ENCODE data around the gene CFHR2. TPM values are rescaled to one million over a fixed set of nuclear protein-coding genes. Genes with fewer than 3 reads are reported as not detected.

The CFHR2 gene
- total RNA-seq, 1 experiment from 2014 or later, result not detected

DNA sequence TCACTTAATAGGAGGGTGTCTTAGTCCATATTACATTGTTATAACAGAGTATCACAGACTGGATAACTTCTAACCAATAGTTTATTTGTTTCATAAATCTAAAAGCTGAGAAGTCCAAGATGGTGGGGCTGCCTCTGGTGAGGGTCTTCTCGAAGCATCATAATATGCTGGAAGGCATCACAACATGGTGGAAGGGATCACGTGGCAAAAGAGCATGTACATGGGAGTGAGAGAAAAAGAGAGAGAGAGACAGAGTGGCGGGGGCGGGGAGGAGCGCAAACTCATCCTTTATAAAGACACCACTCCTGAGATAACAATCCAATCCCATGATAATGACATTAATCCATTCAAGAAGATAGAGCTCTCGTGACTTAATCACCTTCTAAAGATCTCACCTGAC is 65.3 kb downstream of the CFHR2 start:
- POLR2A ChIA-PET, result no interaction called here

More for the DNA sequence above, 65.3 kb downstream of the CFHR2 start:
- H3K4me3 ChIP-seq (ENCODE audit: low read depth, low read length), result no peak overlapping the region
- TF ChIP-seq, protein P1, sequence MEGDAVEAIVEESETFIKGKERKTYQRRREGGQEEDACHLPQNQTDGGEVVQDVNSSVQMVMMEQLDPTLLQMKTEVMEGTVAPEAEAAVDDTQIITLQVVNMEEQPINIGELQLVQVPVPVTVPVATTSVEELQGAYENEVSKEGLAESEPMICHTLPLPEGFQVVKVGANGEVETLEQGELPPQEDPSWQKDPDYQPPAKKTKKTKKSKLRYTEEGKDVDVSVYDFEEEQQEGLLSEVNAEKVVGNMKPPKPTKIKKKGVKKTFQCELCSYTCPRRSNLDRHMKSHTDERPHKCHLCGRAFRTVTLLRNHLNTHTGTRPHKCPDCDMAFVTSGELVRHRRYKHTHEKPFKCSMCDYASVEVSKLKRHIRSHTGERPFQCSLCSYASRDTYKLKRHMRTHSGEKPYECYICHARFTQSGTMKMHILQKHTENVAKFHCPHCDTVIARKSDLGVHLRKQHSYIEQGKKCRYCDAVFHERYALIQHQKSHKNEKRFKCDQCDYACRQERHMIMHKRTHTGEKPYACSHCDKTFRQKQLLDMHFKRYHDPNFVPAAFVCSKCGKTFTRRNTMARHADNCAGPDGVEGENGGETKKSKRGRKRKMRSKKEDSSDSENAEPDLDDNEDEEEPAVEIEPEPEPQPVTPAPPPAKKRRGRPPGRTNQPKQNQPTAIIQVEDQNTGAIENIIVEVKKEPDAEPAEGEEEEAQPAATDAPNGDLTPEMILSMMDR (IDR thresholded peaks at IDR 0.05; ENCODE audit: insufficient read depth in 1 of 2, low read depth in 1 of 2, low read length in 1 of 2, severe bottlenecking in 1 of 2, unreplicated experiment in 1 of 2), result no peak
- H3K27me3 ChIP-seq (replicated peaks; ENCODE audit: control insufficient read depth, insufficient read depth, low read length), result no peaks in the 10 kb centered on the region
- H3K27ac Mint-ChIP-seq (ENCODE audit: unreplicated experiment), result no peak overlapping the region
- no peaks in the 10 kb centered on the region for H3K27me3 Mint-ChIP-seq (ENCODE audit: insufficient read depth, unreplicated experiment)
- no peaks in the 10 kb centered on the region for H3K4me1 ChIP-seq
- H3K4me1 Mint-ChIP-seq (ENCODE audit: low read depth, unreplicated experiment), result no peaks in the 10 kb centered on the region
- H3K36me3 ChIP-seq (ENCODE audit: control insufficient read depth, insufficient read depth, low read length), result no peaks in the 10 kb centered on the region
- no peak overlapping the region for H3K4me3 Mint-ChIP-seq (ENCODE audit: unreplicated experiment)
- H3K36me3 Mint-ChIP-seq (ENCODE audit: insufficient read depth, unreplicated experiment), result no peaks in the 10 kb centered on the region
- CTCF ChIA-PET, result no interaction called here
- intact Hi-C loops (cut with micrococcal nuclease; ENCODE audit: unreplicated experiment), result no loop called here
- no peaks in the 10 kb centered on the region for H3K9me3 ChIP-seq
- BruUV-seq (replicated peaks), result no TSS peak
- no peaks in the 10 kb centered on the region for H3K9me3 Mint-ChIP-seq (ENCODE audit: unreplicated experiment)
- no peak for DNase-seq

Other genes starting within 250 kb of the CFHR2 start
- gene CFHR3, start 168.9 kb upstream of the CFHR2 start, total RNA-seq (2022), result not detected in 2 replicates
- not detected in 2 replicates for gene CFHR1, start 124.0 kb upstream of the CFHR2 start, total RNA-seq (2022)
- gene CFHR4, start 55.7 kb upstream of the CFHR2 start, total RNA-seq (2022), result not detected in 2 replicates
- not detected in 2 replicates for gene CFHR5, start 33.8 kb downstream of the CFHR2 start, total RNA-seq (2022)
- 0.39 TPM in 1 of 2 replicates, not detected in the other for gene F13B, start 123.5 kb downstream of the CFHR2 start, total RNA-seq (2022)
- 41.9 and 42.7 TPM in 2 replicates for gene ASPM, start 202.9 kb downstream of the CFHR2 start, total RNA-seq (2022)